DOHH2 (cell line): Measurements from ENCODE around the gene CAMTA1.

ENCODE experiments used
- H3F3A ChIP-seq: fragments of 200-600 bp; sonication (generic), shearing (Covaris generic); 2 replicates; pipeline ENCODE4 v1.6.0; 2016; ENCODE audit warnings: antibody characterized with exemption, mild to moderate bottlenecking; ENCODE audit not compliant: control insufficient read depth, insufficient read depth
- H3K27ac ChIP-seq: fragments of 200-600 bp; sonication (generic); 2 replicates; pipeline ENCODE4 v1.5.1; 2014; ENCODE audit warnings: low read depth, mild to moderate bottlenecking, low read length, moderate library complexity
- H3K27me3 ChIP-seq: fragments of 200-600 bp; sonication (generic); 2 replicates; pipeline ENCODE4 v1.6.1; 2014; ENCODE audit warnings: mild to moderate bottlenecking, low read length, mixed read lengths; ENCODE audit not compliant: control insufficient read depth
- H3K36me3 ChIP-seq: fragments of 200-600 bp; sonication (generic); 2 replicates; pipeline ENCODE4 v1.6.1; 2014; ENCODE audit warnings: mild to moderate bottlenecking, low read length, moderate library complexity, mixed read lengths; ENCODE audit not compliant: control insufficient read depth
- H3K4me1 ChIP-seq: fragments of 200-600 bp; sonication (generic); 2 replicates; pipeline ENCODE4 v1.6.1; 2014; ENCODE audit warnings: mild to moderate bottlenecking, low read length, mixed read lengths; ENCODE audit not compliant: control insufficient read depth
- H3K4me2 ChIP-seq: fragments of 200-600 bp; sonication (generic); 2 replicates; pipeline ENCODE4 v1.6.0; 2014; ENCODE audit warnings: mild to moderate bottlenecking, low read length, moderate library complexity
- H3K4me3 ChIP-seq: fragments of 200-600 bp; sonication (generic); 2 replicates; pipeline ENCODE4 v1.5.1; 2014; ENCODE audit warnings: mild to moderate bottlenecking, low read length, mixed read lengths
- H3K79me2 ChIP-seq: fragments of 200-600 bp; sonication (generic); 2 replicates; pipeline ENCODE4 v1.6.1; 2014; ENCODE audit warnings: mild to moderate bottlenecking, low read length, mixed read lengths; ENCODE audit not compliant: control insufficient read depth
- H3K9me2 ChIP-seq: fragments of 200-600 bp; sonication (generic); replicated peaks from 2 replicates; pipeline ENCODE4 v1.6.1; 2014; ENCODE audit warnings: mild to moderate bottlenecking, low read length, mixed read lengths; ENCODE audit not compliant: control insufficient read depth
- H3K9me3 ChIP-seq: fragments of 200-600 bp; sonication (generic); 2 replicates; pipeline ENCODE4 v1.6.1; 2014; ENCODE audit warnings: antibody characterized with exemption, low read length, mixed read lengths; ENCODE audit not compliant: control insufficient read depth, insufficient read depth
- H4K20me1 ChIP-seq: fragments of 200-600 bp; sonication (generic); 2 replicates; pipeline ENCODE4 v1.6.0; 2014; ENCODE audit warnings: low read depth, mild to moderate bottlenecking, antibody characterized with exemption, low read length, moderate library complexity; ENCODE audit not compliant: control insufficient read depth, insufficient read depth
- EZH2phosphoT487 ChIP-seq: fragments of 200-600 bp; sonication (generic); IDR thresholded peaks from 2 replicates; pipeline ENCODE4 v1.6.1; 2017; ENCODE audit warnings: borderline replicate concordance, mild to moderate bottlenecking, antibody characterized with exemption, low read length, moderate library complexity, mixed read lengths
- TF ChIP-seq, protein P1 (sequence below): fragments of 200-600 bp; sonication (generic); IDR thresholded peaks from one replicate; pipeline ENCODE4 v1.5.1; 2014; ENCODE audit warnings: antibody characterized with exemption, mild to moderate bottlenecking, low read depth, low read length; ENCODE audit not compliant: poor library complexity, severe bottlenecking

Gene CAMTA1

GRCh38 chr1:7227654-7228053, 442.4 kb downstream of the CAMTA1 start:
- no peaks in the 10 kb centered on the region for H3K79me2 ChIP-seq
- H3K4me2 ChIP-seq = no peak overlapping the region
- H3K27ac ChIP-seq = no peak overlapping the region
- H3K9me2 ChIP-seq = no peaks in the 10 kb centered on the region
- no peak for TF ChIP-seq EZH2phosphoT487
- TF ChIP-seq, protein P1, sequence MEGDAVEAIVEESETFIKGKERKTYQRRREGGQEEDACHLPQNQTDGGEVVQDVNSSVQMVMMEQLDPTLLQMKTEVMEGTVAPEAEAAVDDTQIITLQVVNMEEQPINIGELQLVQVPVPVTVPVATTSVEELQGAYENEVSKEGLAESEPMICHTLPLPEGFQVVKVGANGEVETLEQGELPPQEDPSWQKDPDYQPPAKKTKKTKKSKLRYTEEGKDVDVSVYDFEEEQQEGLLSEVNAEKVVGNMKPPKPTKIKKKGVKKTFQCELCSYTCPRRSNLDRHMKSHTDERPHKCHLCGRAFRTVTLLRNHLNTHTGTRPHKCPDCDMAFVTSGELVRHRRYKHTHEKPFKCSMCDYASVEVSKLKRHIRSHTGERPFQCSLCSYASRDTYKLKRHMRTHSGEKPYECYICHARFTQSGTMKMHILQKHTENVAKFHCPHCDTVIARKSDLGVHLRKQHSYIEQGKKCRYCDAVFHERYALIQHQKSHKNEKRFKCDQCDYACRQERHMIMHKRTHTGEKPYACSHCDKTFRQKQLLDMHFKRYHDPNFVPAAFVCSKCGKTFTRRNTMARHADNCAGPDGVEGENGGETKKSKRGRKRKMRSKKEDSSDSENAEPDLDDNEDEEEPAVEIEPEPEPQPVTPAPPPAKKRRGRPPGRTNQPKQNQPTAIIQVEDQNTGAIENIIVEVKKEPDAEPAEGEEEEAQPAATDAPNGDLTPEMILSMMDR = no peak
- H3K27me3 ChIP-seq = no peaks in the 10 kb centered on the region
- H3K4me1 ChIP-seq = no peaks in the 10 kb centered on the region
- no peaks in the 10 kb centered on the region for H4K20me1 ChIP-seq
- no peaks in the 10 kb centered on the region for H3F3A ChIP-seq
- H3K36me3 ChIP-seq = no peaks in the 10 kb centered on the region
- H3K9me3 ChIP-seq = no peaks in the 10 kb centered on the region
- no peak overlapping the region for H3K4me3 ChIP-seq

DNA sequence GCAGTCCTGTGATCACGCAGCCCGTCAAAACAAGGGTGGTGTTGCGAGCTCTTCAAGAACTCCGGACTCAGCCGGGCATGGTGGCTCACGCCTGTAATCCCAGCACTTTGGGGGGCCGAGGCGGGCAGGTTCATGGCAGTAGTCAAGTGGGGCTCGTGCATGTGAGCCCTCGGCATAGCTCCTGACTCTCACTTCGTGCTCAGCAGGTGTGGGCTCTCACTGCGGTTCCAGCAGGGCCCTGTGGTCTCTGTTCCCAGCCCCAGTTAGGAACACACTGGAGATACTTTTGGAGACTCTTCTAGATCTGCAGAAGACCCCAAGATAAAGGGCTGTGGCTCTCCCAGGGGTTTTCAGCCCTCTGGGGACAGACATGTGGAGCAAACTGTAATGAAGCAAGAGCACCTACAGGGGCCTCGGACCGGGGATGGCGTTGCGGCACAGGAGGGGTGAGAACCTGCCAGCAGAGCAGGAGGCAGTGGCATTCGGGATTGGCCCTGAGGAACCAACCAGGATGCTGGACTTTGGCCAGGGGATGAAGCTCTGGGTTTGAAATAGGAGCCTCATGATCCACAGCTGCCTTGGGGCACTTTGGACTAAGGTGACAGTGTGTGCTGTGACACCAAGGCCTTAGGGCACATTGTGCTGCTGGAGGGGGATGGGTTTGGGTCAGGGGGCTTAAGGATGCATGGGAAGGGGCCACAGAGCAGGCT, 443.2 kb downstream of the CAMTA1 start:
- H3K36me3 ChIP-seq = no peaks in the 10 kb centered on the region
- no peaks in the 10 kb centered on the region for H3K4me1 ChIP-seq
- H3K4me3 ChIP-seq = no peak overlapping the region
- no peak overlapping the region for H3K27ac ChIP-seq
- no peaks in the 10 kb centered on the region for H4K20me1 ChIP-seq
- H3K9me2 ChIP-seq = no peaks in the 10 kb centered on the region
- H3K27me3 ChIP-seq = no peaks in the 10 kb centered on the region
- no peaks in the 10 kb centered on the region for H3F3A ChIP-seq
- no peaks in the 10 kb centered on the region for H3K9me3 ChIP-seq
- H3K4me2 ChIP-seq = no peak overlapping the region
- TF ChIP-seq, protein P1 = no peak
- TF ChIP-seq EZH2phosphoT487 = no peak
- no peaks in the 10 kb centered on the region for H3K79me2 ChIP-seq

GRCh38 chr1:7229186-7229585, 443.9 kb downstream of the CAMTA1 start:
- no peaks in the 10 kb centered on the region for H3F3A ChIP-seq
- H3K9me3 ChIP-seq = no peaks in the 10 kb centered on the region
- no peak overlapping the region for H3K27ac ChIP-seq
- TF ChIP-seq EZH2phosphoT487 = no peak
- TF ChIP-seq, protein P1 = no peak
- H3K79me2 ChIP-seq = no peaks in the 10 kb centered on the region
- H3K36me3 ChIP-seq = no peaks in the 10 kb centered on the region
- H3K27me3 ChIP-seq = no peaks in the 10 kb centered on the region
- no peaks in the 10 kb centered on the region for H3K9me2 ChIP-seq
- H3K4me1 ChIP-seq = no peaks in the 10 kb centered on the region
- no peak overlapping the region for H3K4me2 ChIP-seq
- no peaks in the 10 kb centered on the region for H4K20me1 ChIP-seq
- H3K4me3 ChIP-seq = no peak overlapping the region
